HG03139 (cell line): Measurements from ENCODE around the gene MAPRE2.
A peak's percentile ranks its signal among the peaks of the same experiment; 100 is the strongest.

Source experiments
- ATAC-seq: cut with Tn5 transposase; IDR thresholded peaks from one replicate; pipeline ENCODE4 v1.9.1; 2021; ENCODE audit not compliant: unreplicated experiment

Gene MAPRE2

DNA sequence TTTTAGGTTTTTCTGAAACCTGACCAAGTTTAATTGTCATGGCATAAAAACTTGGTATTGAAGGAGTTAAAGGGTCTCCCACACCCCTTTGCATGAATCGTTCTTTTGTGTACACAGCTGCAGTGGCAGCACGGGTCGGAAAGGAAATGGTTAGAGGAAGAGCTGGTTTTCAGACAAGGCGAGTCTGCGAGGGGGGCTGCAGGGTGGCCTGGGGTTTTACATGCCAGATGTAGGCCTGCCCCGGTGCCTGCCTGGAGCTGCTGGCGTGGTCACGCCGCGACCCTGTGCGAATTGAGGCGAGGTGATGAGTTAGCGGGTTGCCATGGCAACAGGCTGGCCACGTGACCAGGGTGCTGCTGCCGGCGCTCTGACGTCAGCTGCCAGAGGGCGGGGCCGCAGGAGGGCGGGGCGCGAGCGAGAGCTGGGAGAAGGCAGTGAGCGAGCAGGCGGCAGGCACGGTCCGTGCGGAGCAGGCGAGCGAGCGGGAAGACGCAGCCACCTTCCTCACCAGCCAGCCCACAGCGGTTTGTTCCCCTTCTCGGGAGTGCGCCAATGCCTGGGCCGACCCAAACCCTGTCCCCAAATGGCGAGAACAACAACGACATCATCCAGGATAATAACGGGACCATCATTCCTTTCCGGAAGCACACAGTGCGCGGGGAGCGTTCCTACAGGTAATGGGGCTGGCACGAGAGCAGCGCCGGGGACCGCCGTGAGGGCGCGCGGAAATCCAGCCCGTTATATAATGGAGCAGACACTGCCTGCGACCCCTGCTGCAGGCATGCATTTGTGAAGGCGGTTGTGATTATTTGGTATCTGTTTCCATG is at the start of gene MAPRE2:
Gene MAPRE2 (plus strand): TSS at position 426 of the 827 bp plus-strand sequence. CDS start 127 bp downstream, at position 553.
- ATAC-seq = peak; percentile 66

DNA sequence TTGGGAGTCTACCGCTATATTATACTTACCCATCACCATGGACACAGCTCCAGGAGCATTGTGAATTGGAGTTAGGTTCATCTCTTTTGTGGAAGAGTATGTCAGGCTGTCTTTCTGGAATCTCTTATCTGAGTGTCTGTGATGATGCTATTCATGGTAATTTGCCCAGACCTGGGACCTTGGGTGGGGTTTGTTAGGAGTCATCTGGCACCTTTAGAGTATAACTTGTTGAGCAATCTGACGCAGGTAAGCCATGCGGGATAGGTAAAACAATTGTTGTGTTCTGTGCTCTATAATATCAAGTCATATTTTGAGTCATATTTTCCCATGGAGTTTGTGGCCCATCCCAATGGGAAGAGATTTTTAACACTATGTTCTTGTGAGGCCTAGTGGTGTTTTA is 49.7 kb upstream of the MAPRE2 start:
- no peak for ATAC-seq

GRCh38 chr18:34993289-34993688 is 47.9 kb upstream of the MAPRE2 start:
- ATAC-seq = no peak

DNA sequence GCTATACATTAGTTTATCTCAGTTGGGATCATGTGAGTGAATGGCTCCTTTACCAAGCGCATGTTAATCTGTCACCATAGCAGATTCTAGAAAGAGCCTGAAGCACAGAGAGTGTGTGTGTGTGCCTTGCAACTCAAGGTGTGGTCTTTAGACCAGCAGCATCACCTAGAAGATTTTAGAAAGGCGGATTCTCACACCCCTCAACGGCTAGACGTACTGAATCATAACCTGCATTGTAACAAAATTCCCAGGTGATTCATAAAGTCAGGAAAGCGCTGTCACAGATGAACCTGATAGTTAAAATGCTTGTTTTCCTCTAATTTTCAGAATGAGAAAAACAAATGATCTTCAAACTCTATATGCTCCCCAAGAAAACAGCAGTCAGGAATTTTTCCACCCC is 45.5 kb upstream of the MAPRE2 start:
- no peak for ATAC-seq

DNA sequence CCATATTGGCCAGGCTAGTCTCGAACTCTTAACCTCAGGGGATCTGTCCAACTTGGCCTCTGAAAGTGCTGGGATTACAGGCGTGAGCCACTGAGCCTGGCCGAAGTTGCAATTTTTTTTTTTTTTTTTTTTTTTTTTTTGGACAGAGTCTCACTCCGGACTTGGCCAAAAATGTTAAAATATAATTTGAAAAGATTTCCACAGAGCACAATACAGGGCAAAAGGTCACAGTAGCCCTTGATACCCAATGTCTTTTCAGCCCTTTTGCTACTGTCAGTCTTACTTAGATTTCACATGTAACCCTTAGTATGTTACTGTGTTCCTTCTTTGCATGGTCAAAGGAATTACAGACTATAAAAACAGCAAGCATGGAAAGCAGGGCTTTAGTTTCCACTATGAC is 42.6 kb upstream of the MAPRE2 start:
- no peak for ATAC-seq

DNA sequence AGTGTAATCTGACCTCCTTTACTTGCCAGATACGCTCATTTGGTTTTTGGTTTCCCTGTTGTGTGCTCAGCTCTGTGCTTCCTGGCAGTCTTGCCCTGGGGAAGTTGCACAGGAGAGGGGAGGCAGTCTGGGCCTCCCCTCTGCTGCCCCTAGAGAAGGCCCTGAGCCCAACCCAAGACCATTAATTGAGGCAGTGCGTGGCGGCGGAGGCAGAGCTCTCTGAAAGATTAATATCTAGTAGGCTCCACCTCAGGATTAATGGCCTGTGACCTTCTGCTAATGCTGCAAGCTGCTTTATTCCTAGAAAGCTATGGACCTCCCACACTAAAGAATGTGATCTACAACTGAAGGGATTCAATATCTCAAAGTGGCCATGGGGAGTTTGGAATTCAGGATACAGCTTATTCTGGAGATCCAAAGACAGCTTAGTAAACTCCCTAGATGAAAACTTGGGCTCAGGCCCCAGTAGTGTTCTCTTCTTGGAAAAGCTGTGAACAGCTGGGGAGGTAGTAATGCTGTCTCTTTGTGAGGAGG is 41.4 kb upstream of the MAPRE2 start:
- no peak for ATAC-seq

GRCh38 chr18:35000457-35000856 is 40.8 kb upstream of the MAPRE2 start:
- ATAC-seq = no peak

GRCh38 chr18:35002120-35002519 is 39.1 kb upstream of the MAPRE2 start:
- no peak for ATAC-seq

- peak; percentile 60 for ATAC-seq
These were observed 35.1 kb upstream of the MAPRE2 start for GRCh38 chr18:35005963-35006577.

- no peak for ATAC-seq
These were observed 31.1 kb upstream of the MAPRE2 start for GRCh38 chr18:35010156-35010555.

GRCh38 chr18:35010993-35011392 is 30.2 kb upstream of the MAPRE2 start:
- no peak for ATAC-seq

GRCh38 chr18:35019933-35020332 is 21.3 kb upstream of the MAPRE2 start:
- ATAC-seq = no peak

DNA sequence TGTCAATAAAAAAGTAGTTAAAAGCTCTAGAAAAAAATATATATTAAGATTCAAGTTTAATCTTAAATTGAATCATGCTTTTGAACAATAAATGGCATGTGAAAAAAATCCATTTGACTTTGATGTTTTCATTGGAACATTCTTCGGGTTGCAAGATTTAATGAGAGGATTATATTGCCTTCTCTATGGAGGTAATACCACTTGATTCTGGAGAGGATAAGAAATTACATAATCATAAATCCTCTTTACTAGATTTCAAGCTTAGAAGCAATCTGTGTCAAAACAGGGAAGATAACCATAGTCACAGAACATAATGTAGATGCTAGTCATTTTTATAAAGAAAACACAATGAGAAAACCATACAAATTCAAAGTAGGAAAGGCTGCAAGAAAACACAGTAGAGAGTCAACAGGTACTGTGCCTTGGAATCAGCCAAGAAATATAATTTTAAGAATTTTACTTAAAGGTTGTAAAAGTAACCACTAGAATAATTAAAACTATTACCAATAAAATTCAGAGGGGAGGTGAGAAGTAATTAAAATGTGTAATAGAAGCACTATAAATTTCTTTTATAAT is 18.7 kb upstream of the MAPRE2 start:
- no peak for ATAC-seq

DNA sequence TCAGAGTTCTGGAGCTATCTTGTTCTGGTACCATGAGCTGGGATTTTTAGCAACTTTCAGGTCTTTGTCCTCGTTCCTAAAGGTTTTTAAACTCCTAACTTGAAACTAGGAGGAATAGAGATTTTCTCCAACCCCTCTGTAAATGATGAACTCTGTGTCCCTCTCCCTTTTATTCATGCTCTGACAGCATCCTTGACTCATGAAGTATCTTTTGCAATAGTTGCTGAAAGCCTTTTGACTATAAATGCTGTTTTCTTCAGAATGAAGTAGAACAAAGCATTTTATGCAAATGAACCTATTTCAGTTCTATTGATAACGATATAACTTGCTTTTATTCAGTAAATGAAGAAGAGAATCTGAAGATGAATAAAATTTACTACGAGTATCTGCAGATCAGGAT is 17.0 kb upstream of the MAPRE2 start:
- ATAC-seq = no peak

DNA sequence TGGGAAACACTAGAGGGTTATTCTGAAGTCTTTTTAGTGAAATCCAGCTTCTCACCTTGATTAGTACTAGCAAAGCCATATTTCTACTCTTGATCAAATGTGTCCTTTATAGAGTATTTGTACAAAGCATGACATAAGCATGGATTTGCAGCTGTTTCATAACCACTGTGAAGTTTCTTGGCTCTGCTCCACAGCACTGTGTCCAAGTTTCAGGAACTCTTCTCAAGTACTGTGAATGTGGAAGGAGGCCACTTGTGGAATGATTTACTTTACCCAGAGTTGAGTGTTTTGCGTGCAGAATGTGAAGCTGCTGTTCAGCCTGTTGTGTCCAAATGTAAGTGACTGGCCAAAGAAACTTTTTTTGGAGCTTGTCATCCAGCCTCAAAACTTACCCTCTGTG is 16.2 kb upstream of the MAPRE2 start:
- ATAC-seq = no peak

- ATAC-seq = no peak
These were observed 14.7 kb upstream of the MAPRE2 start for GRCh38 chr18:35026407-35027061.

DNA sequence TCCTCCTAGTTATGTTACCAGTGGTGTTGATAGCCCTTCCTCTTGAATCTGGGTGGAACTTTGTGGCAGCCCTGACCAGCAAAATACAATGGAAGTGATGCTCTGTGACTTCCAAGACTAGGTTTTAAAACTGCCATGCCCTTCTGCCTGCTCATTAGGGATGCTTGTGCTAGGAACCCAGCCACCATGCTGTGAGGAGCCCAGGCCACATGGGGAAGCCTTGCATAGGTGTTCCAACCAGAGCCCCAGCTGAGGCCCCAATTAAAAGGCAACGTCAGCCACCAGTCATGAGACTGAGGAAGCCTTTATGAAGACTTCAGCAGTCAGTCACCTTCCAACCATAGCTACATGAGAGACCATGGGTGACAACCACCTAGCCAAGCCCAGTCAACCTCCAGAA is 14.0 kb upstream of the MAPRE2 start:
- no peak for ATAC-seq

GRCh38 chr18:35028536-35028935 is 12.7 kb upstream of the MAPRE2 start:
- no peak for ATAC-seq

DNA sequence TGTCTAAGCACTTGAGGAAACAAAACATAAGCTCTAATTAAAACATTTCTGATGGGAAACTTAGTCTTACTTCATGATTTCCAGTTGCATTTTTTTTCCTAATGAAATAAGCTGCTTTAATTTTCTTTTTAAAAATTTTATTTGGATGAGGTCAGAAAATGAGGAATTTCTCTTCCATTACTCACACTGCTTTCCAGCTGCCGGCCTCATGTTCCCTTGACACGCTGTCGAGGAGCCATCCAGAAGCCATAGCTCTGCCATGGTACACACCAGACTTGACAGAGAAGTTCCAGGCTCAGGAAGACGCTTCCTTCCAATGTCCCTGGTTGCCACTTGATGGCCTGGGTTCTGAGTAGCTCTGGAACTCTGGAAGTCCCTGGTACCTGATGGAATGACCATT is 12.1 kb upstream of the MAPRE2 start:
- no peak for ATAC-seq

GRCh38 chr18:35029770-35030169 is 11.4 kb upstream of the MAPRE2 start:
- peak; percentile 67 for ATAC-seq

DNA sequence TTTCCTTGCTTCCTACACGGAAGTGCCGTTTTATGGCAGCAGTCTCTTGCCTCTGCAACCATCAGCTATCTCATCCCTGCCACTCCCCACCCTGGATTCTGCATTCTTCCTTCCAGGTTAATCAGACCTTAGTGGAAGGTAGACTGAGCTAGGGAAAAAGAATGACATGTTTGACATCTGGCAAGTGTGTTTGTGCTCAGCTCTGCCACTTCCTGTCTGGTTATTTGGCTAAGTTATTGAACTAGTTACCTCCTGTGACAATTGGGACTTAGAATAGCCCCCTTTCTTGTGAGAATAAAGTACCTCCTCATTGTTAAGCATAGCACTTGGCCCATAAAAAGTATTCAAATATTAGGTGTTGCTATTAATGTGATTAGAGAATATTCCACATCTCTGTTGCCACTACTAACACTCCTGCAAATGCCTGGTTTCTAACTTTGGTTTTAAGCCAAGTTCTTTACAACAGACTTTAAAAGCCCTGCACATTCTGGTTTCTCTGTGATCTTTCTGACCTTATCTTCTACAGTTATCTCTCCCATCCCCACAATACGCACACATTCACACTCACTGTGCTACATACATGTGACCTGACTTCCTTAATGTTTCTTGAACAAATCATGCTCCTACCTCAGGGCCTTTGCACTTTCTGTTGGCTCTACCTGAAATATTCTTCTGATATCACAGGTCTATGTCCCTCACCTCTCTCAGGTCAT is 10.8 kb upstream of the MAPRE2 start:
- no peak for ATAC-seq
